Thyroid gland (tissue), 4 donors: Measurements from ENCODE around the gene ARHGEF3.

Experiments
- POLR2A ChIP-seq, 2 donors: fragments of 450-650 bp; IDR thresholded peaks; one replicate each; pipeline ENCODE4 v1.6.1; 2017; ENCODE audit warnings: antibody characterized with exemption in 2 of 2, mild to moderate bottlenecking in 2 of 2, moderate library complexity in 1 of 2
- TF ChIP-seq, protein P1 (sequence below), 6 experiments: fragments of 200-600 bp in 3 of 6; fragments of 450-650 bp in 3 of 6; sonication (generic) in 3 of 6; IDR thresholded peaks; one replicate each; pipeline ENCODE4 v1.5.1; 2016 to 2019; ENCODE audit warnings: antibody characterized with exemption in 6 of 6, mild to moderate bottlenecking in 2 of 6, inconsistent platforms in 1 of 6, moderate library complexity in 1 of 6

DNA sequence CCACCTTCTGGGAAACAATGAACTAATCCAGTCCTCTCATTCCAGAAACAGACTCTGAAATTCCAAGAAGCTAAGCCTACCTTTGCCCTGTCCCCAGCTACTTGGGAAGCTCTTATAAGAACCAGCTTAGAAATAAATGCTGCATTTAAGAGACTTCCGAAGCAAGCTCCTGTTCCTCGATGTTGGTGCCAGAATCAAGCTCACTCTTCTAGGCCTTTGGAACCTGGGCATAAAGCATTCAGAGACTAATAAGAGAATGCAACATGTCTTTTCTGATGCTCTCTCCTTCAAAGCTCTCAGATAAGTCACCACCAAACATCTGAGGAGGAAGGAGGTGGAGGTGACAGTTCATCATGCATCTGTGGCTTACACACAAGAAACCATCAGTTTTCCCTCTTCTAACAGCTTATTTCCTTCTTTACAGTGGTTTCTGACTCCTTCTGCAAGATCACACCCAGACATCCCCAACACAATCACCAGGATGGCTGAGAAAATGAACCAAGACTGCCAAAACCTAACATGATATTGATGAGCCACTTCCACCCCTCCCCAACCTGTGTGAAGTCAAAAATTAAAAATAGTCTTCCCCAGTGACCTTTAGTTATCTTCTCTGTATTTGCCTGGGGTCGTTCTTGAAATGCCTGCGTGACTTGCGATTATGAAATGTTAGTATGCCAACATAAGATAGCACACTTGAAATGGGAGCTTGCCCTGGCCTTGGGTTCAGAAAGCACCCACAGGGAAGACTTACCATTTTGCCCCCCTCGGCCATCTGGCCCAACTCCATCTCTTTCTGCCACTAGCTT is 11.5 kb downstream of the ARHGEF3 start:
- TF ChIP-seq, protein P1, sequence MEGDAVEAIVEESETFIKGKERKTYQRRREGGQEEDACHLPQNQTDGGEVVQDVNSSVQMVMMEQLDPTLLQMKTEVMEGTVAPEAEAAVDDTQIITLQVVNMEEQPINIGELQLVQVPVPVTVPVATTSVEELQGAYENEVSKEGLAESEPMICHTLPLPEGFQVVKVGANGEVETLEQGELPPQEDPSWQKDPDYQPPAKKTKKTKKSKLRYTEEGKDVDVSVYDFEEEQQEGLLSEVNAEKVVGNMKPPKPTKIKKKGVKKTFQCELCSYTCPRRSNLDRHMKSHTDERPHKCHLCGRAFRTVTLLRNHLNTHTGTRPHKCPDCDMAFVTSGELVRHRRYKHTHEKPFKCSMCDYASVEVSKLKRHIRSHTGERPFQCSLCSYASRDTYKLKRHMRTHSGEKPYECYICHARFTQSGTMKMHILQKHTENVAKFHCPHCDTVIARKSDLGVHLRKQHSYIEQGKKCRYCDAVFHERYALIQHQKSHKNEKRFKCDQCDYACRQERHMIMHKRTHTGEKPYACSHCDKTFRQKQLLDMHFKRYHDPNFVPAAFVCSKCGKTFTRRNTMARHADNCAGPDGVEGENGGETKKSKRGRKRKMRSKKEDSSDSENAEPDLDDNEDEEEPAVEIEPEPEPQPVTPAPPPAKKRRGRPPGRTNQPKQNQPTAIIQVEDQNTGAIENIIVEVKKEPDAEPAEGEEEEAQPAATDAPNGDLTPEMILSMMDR (IDR thresholded peaks at IDR 0.05): no peak
- no peak for TF ChIP-seq POLR2A (IDR thresholded peaks at IDR 0.05)
